GM23338 (cell line): ENCODE data around the gene APC2. TPM values are rescaled to one million over a fixed set of nuclear protein-coding genes. Genes with fewer than 3 reads are reported as not detected.

Source experiments
- CREB1 ChIP-seq: fragments of 250-450 bp; sonication (Bioruptor Pico); IDR thresholded peaks from 2 replicates; pipeline ENCODE4 v1.5.0; 2020; ENCODE audit warnings: low read depth, mild to moderate bottlenecking, moderate library complexity
- JUNB ChIP-seq: IDR thresholded peaks from one replicate; pipeline ENCODE4 v1.6.1; 2016; ENCODE audit warnings: antibody characterized with exemption; ENCODE audit not compliant: unreplicated experiment
- polyA plus RNA-seq: library from polyadenylated mRNA; unstranded; fragments of >200 nt; fragmentation: Nextera tagmentation; extraction: Ambion mirVana; gene quantifications from 2 replicates; pipeline ENCODE4 v1.2.1, GENCODE V29; 2016
- total RNA-seq: library from RNA; depleted of rRNA; stranded (reverse); fragments of >200 nt; shearing (Covaris generic); gene quantifications from 2 replicates; pipeline ENCODE4 v1.2.3, GENCODE V29; 2014
- TF ChIP-seq, protein P1 (sequence below): fragments of 250-450 bp; sonication (Bioruptor Pico); IDR thresholded peaks from 2 replicates; pipeline ENCODE4 v1.5.0; 2020; ENCODE audit warnings: mild to moderate bottlenecking, moderate library complexity
- TF ChIP-seq, protein P2 (sequence below): IDR thresholded peaks from one replicate; pipeline ENCODE4 v1.6.1; 2018; ENCODE audit warnings: antibody characterized with exemption; ENCODE audit not compliant: unreplicated experiment
- TF ChIP-seq, protein P3 (sequence below): IDR thresholded peaks from 2 replicates; pipeline ENCODE4 v1.6.1; 2016; ENCODE audit warnings: antibody characterized with exemption

APC2 gene
- total and polyA plus RNA-seq, 2 experiments from 2014 or later: 1.4 to 18.3 TPM

DNA sequence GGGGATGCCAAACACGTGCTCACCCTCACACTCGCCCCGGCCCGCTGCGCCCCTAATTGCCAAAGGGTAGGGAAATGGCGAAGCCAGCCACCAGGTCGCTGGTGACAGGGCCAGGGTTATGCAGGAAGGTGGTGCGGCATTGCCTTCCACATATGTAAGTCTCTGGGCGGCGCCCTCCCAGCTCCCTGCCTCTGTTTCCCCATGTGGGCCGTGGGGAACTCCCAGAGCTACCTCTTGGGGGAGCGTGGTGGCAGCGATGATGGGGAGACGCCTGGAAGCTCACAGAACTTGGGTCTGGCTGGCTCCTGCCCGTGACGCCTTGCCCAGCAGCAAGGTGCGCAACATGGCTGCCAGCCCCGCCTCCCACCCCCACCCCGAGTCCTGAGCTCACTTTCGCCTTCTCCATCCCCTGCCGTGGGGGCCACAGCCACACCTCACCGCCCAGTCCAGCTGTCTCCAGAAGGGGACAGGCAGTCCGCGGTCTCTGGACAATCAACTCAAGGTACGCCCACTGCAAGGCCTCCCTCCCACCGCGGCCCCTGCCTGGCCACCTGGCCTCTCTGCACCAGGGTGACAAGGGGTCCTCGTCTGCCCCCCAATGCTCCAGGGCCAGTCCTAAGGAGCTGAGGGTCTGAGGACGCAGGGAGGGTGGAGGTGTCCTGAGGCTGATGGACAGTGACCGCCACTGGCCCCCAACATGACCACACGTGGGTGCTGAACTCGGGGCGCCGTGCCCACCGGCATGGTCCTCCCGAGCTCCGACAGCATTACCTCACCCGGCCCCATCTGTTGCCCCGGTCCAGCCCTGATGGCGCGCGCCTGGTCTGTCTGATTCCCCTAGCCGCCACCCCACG lies 22.5 kb downstream of the APC2 start (continued):
- TF ChIP-seq, protein P1, sequence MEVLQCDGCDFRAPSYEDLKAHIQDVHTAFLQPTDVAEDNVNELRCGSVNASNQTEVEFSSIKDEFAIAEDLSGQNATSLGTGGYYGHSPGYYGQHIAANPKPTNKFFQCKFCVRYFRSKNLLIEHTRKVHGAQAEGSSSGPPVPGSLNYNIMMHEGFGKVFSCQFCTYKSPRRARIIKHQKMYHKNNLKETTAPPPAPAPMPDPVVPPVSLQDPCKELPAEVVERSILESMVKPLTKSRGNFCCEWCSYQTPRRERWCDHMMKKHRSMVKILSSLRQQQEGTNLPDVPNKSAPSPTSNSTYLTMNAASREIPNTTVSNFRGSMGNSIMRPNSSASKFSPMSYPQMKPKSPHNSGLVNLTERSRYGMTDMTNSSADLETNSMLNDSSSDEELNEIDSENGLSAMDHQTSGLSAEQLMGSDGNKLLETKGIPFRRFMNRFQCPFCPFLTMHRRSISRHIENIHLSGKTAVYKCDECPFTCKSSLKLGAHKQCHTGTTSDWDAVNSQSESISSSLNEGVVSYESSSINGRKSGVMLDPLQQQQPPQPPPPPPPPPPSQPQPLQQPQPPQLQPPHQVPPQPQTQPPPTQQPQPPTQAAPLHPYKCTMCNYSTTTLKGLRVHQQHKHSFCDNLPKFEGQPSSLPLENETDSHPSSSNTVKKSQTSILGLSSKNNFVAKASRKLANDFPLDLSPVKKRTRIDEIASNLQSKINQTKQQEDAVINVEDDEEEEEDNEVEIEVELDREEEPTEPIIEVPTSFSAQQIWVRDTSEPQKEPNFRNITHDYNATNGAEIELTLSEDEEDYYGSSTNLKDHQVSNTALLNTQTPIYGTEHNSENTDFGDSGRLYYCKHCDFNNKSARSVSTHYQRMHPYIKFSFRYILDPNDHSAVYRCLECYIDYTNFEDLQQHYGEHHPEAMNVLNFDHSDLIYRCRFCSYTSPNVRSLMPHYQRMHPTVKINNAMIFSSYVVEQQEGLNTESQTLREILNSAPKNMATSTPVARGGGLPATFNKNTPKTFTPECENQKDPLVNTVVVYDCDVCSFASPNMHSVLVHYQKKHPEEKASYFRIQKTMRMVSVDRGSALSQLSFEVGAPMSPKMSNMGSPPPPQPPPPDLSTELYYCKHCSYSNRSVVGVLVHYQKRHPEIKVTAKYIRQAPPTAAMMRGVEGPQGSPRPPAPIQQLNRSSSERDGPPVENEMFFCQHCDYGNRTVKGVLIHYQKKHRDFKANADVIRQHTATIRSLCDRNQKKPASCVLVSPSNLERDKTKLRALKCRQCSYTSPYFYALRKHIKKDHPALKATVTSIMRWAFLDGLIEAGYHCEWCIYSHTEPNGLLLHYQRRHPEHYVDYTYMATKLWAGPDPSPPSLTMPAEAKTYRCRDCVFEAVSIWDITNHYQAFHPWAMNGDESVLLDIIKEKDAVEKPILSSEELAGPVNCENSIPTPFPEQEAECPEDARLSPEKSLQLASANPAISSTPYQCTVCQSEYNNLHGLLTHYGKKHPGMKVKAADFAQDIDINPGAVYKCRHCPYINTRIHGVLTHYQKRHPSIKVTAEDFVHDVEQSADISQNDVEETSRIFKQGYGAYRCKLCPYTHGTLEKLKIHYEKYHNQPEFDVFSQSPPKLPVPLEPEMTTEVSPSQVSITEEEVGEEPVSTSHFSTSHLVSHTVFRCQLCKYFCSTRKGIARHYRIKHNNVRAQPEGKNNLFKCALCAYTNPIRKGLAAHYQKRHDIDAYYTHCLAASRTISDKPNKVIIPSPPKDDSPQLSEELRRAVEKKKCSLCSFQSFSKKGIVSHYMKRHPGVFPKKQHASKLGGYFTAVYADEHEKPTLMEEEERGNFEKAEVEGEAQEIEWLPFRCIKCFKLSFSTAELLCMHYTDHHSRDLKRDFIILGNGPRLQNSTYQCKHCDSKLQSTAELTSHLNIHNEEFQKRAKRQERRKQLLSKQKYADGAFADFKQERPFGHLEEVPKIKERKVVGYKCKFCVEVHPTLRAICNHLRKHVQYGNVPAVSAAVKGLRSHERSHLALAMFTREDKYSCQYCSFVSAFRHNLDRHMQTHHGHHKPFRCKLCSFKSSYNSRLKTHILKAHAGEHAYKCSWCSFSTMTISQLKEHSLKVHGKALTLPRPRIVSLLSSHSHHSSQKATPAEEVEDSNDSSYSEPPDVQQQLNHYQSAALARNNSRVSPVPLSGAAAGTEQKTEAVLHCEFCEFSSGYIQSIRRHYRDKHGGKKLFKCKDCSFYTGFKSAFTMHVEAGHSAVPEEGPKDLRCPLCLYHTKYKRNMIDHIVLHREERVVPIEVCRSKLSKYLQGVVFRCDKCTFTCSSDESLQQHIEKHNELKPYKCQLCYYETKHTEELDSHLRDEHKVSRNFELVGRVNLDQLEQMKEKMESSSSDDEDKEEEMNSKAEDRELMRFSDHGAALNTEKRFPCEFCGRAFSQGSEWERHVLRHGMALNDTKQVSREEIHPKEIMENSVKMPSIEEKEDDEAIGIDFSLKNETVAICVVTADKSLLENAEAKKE (CRISPR knock-in tag): no peak
- TF ChIP-seq, protein P2, sequence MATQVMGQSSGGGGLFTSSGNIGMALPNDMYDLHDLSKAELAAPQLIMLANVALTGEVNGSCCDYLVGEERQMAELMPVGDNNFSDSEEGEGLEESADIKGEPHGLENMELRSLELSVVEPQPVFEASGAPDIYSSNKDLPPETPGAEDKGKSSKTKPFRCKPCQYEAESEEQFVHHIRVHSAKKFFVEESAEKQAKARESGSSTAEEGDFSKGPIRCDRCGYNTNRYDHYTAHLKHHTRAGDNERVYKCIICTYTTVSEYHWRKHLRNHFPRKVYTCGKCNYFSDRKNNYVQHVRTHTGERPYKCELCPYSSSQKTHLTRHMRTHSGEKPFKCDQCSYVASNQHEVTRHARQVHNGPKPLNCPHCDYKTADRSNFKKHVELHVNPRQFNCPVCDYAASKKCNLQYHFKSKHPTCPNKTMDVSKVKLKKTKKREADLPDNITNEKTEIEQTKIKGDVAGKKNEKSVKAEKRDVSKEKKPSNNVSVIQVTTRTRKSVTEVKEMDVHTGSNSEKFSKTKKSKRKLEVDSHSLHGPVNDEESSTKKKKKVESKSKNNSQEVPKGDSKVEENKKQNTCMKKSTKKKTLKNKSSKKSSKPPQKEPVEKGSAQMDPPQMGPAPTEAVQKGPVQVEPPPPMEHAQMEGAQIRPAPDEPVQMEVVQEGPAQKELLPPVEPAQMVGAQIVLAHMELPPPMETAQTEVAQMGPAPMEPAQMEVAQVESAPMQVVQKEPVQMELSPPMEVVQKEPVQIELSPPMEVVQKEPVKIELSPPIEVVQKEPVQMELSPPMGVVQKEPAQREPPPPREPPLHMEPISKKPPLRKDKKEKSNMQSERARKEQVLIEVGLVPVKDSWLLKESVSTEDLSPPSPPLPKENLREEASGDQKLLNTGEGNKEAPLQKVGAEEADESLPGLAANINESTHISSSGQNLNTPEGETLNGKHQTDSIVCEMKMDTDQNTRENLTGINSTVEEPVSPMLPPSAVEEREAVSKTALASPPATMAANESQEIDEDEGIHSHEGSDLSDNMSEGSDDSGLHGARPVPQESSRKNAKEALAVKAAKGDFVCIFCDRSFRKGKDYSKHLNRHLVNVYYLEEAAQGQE: no peak
- TF ChIP-seq CREB1 (CRISPR knock-in tag): no peak
- no peak for TF ChIP-seq JUNB
- TF ChIP-seq, protein P3, sequence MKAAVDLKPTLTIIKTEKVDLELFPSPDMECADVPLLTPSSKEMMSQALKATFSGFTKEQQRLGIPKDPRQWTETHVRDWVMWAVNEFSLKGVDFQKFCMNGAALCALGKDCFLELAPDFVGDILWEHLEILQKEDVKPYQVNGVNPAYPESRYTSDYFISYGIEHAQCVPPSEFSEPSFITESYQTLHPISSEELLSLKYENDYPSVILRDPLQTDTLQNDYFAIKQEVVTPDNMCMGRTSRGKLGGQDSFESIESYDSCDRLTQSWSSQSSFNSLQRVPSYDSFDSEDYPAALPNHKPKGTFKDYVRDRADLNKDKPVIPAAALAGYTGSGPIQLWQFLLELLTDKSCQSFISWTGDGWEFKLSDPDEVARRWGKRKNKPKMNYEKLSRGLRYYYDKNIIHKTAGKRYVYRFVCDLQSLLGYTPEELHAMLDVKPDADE: no peak
